Endothelial cell (in vitro differentiated cells): Measurements from ENCODE around the gene ACY1. TPM values are rescaled to one million over a fixed set of nuclear protein-coding genes. Genes with fewer than 3 reads are reported as not detected.

Experiments
- DNase-seq: peaks from one replicate; pipeline ENCODE4 v3.0.0; 2021; ENCODE audit warnings: low spot score
- H3K27ac Mint-ChIP-seq: one replicate; pipeline ENCODE4 v1.8.0; 2021; ENCODE audit warnings: mixed read lengths, inconsistent platforms; ENCODE audit not compliant: unreplicated experiment
- H3K27me3 Mint-ChIP-seq: one replicate; pipeline ENCODE4 v1.8.0; 2021; ENCODE audit warnings: mild to moderate bottlenecking, moderate library complexity, mixed read lengths, inconsistent platforms; ENCODE audit not compliant: unreplicated experiment
- H3K36me3 Mint-ChIP-seq: one replicate; pipeline ENCODE4 v1.8.0; 2021; ENCODE audit warnings: mild to moderate bottlenecking, low read depth, mixed read lengths, inconsistent platforms; ENCODE audit not compliant: unreplicated experiment
- H3K4me1 Mint-ChIP-seq: one replicate; pipeline ENCODE4 v1.8.0; 2021; ENCODE audit warnings: mild to moderate bottlenecking, mixed read lengths, inconsistent platforms; ENCODE audit not compliant: unreplicated experiment
- H3K4me3 Mint-ChIP-seq: one replicate; pipeline ENCODE4 v1.8.0; 2021; ENCODE audit warnings: mild to moderate bottlenecking, mixed read lengths, inconsistent platforms; ENCODE audit not compliant: unreplicated experiment
- H3K9me3 Mint-ChIP-seq: one replicate; pipeline ENCODE4 v1.8.0; 2021; ENCODE audit warnings: mixed read lengths, inconsistent platforms; ENCODE audit not compliant: unreplicated experiment
- total RNA-seq: library from RNA; stranded (reverse); fragmentation: NEBNext Ultra II Directional; extraction: Animal tissue kit (Norgen Biotek cat#: 25700); gene quantifications from one replicate; pipeline ENCODE4 v1.2.1, GENCODE V29; 2021; ENCODE audit not compliant: unreplicated experiment
- TF ChIP-seq, protein P1 (sequence below): fragments of 200-600 bp; sonication (generic); IDR thresholded peaks from one replicate; pipeline ENCODE4 v1.5.0; 2021; ENCODE audit warnings: antibody characterized with exemption; ENCODE audit not compliant: unreplicated experiment

Gene ACY1
- total RNA-seq, 1 donor from 2014 or later, result 19.8 TPM

DNA sequence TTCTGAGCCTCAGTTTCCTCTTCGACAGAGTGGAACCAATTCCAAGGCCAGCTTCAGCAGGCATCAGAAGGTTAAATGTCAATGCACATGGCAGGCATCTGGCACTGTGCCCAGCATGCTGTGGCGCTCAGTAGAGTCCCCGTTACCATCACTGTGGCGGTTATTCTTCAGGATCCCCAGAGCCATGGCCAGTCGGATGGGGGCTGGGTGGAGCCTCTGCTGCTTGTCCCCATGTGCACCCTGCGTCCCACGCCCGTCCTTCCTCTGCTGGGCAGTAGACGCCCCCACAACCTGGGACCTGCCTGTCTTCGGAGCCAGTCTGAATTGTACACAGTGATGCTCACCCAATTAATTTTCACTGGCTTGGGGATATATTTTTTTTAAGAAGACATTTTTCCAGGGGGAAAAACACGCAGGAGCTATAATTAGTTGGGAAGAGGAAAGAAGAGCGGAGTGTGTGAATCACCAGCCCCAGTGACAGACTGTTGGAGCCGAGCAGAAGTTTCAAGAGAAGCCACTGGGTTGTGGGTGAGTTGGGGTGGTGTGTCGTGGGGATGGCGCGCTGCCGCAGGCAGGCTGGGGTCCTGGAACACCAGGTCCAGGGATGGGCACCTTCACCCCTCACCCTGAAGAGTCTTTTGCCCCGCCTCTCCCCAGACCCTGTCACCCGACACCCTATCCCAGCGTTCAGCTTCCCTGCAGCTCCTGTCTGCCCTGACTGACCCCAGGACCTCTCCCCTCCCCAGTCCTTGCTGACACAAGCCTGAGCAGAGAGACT, 39.2 kb downstream of the ACY1 start:
- TF ChIP-seq, protein P1, sequence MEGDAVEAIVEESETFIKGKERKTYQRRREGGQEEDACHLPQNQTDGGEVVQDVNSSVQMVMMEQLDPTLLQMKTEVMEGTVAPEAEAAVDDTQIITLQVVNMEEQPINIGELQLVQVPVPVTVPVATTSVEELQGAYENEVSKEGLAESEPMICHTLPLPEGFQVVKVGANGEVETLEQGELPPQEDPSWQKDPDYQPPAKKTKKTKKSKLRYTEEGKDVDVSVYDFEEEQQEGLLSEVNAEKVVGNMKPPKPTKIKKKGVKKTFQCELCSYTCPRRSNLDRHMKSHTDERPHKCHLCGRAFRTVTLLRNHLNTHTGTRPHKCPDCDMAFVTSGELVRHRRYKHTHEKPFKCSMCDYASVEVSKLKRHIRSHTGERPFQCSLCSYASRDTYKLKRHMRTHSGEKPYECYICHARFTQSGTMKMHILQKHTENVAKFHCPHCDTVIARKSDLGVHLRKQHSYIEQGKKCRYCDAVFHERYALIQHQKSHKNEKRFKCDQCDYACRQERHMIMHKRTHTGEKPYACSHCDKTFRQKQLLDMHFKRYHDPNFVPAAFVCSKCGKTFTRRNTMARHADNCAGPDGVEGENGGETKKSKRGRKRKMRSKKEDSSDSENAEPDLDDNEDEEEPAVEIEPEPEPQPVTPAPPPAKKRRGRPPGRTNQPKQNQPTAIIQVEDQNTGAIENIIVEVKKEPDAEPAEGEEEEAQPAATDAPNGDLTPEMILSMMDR, result no peak
- H3K27me3 Mint-ChIP-seq, result peaks cover 10% of the 10 kb centered on the region
- no peaks in the 10 kb centered on the region for H3K9me3 Mint-ChIP-seq
- no peak for DNase-seq
- no peak overlapping the region for H3K4me3 Mint-ChIP-seq
- H3K27ac Mint-ChIP-seq, result no peak overlapping the region
- H3K36me3 Mint-ChIP-seq, result no peaks in the 10 kb centered on the region
- H3K4me1 Mint-ChIP-seq, result peaks cover 45% of the 10 kb centered on the region

DNA sequence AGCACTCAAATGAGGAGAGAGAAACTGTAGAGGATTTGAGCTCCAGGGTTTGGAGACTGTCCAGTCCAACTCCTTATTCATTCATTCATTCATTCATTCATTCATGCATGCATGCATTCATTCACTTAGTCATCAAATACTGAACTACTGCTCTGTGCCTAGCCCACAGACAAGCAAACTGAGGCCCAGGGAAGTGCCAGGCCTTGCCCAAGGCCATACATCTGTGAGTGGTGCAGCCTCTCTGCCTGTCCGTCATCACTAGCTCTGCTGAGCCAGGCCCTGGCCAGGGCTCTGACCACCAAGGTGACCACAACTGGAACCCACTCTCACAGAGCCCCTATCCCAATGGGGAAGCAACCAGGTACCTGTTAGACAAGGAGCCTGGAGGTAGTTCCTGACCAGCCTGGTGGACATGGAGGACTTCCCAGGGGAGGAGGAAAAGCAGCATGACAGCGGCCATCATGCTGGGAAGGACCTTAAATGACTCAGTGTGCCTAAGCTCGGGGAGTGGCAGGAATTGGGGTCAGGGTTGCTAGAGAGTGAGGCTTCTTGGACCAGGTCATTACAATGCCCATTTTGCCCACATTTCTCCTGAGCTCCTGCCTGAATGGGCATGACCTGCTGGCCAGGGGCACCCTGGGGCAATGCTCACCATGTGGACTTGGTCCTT, 39.9 kb downstream of the ACY1 start:
- Mint-ChIP-seq H3K4me1 (peaks cover 45% of the 10 kb centered on the region), H3K9me3 (no peaks in the 10 kb centered on the region), H3K27me3 (peaks cover 10% of the 10 kb centered on the region), H3K36me3 (no peaks in the 10 kb centered on the region), H3K4me3 (no peak overlapping the region), H3K27ac (no peak overlapping the region)
- TF ChIP-seq, protein P1, result no peak
- no peak for DNase-seq

- DNase-seq, result no peak
- Mint-ChIP-seq H3K27ac (peak overlapping the region; percentile 48), H3K4me1 (peaks cover 45% of the 10 kb centered on the region), H3K9me3 (no peaks in the 10 kb centered on the region), H3K4me3 (no peak overlapping the region), H3K27me3 (peaks cover 10% of the 10 kb centered on the region), H3K36me3 (no peaks in the 10 kb centered on the region)
- TF ChIP-seq, protein P1, result no peak
Measured at GRCh38 chr3:52023860-52024764, 40.8 kb downstream of the ACY1 start.

DNA sequence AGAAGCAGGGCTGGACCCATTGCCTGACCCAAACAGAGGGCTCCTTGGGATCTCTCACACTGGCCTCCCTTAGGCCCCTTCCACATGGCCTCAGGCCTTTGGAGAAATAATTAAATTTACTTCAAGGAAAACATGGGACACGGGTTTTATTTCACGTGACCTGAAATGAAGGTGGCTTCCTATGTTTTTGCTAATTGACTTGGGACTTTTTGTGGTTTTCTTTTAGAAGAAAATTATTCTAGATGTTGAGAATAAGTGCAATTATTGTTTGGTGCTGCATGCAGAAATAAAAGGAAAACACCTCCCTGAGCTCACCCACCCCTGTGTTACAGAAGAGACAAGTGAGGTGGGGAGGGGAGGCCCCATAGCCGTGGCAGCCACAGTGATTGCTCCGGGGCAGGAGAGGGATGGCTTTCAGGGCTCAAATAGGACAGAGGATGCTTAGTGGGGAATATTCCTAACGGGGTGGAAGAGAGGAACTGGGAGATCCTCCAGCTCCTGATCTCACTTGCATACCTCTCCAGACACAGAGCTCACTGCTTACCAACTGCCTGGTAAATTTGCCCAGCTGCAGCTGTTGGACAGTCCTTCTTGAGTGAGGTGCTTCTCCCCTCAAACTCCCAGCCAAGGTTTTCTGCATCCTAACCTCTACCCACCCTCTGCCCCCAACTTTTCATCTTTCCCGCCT, 41.6 kb downstream of the ACY1 start:
- Mint-ChIP-seq H3K9me3 (no peaks in the 10 kb centered on the region), H3K36me3 (no peaks in the 10 kb centered on the region), H3K4me3 (no peak overlapping the region), H3K4me1 (peaks cover 45% of the 10 kb centered on the region), H3K27me3 (peaks cover 10% of the 10 kb centered on the region), H3K27ac (no peak overlapping the region)
- TF ChIP-seq, protein P1, result no peak
- no peak for DNase-seq
